ENCODE data around the gene MITF. TPM values are rescaled to one million over a fixed set of nuclear protein-coding genes. Genes with fewer than 3 reads are reported as not detected.

MITF gene
- total and polyA plus RNA-seq, 12 donors, result 15.1 to 101 (median 81.7) TPM

DNA sequence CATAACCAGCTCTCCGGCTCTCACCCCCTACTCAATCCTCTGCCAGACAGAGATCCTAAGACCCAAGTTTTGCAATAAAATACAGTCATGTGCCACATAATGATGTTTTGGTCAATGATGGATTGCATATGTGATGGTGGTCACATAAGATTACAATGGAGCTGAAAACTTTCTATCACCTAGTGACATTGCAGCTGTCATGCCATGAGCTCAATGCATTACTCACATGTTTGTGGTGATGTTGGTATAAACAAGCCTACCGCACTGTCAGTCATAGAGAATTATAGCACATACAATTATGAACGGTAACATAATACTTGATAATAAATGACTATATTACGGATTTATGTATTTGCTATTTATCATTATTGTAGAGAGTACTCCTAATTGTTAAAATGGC lies 233.4 kb downstream of the MITF start:
- TF ChIP-seq, protein P1, sequence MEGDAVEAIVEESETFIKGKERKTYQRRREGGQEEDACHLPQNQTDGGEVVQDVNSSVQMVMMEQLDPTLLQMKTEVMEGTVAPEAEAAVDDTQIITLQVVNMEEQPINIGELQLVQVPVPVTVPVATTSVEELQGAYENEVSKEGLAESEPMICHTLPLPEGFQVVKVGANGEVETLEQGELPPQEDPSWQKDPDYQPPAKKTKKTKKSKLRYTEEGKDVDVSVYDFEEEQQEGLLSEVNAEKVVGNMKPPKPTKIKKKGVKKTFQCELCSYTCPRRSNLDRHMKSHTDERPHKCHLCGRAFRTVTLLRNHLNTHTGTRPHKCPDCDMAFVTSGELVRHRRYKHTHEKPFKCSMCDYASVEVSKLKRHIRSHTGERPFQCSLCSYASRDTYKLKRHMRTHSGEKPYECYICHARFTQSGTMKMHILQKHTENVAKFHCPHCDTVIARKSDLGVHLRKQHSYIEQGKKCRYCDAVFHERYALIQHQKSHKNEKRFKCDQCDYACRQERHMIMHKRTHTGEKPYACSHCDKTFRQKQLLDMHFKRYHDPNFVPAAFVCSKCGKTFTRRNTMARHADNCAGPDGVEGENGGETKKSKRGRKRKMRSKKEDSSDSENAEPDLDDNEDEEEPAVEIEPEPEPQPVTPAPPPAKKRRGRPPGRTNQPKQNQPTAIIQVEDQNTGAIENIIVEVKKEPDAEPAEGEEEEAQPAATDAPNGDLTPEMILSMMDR (IDR thresholded peaks at IDR 0.05), result no peak
- Histone ChIP-seq H3K9me3 (peaks cover 0 to 7% (median 0%) of the 10 kb centered on the region in 11 donors), H3K27ac (no peak overlapping the region), H3K36me3 (no peaks in the 10 kb centered on the region), H3K27me3 (no peaks in the 10 kb centered on the region), H3K4me1 (peaks cover 0 to 11% (median 4%) of the 10 kb centered on the region in 9 donors), H3K4me3 (no peak overlapping the region)
- DNase-seq (no peak), ATAC-seq (no peak)
- intact Hi-C loops (cut with DNase I), result no loop called here
- 95 to 97% methylated on average over 4 of the region's 4 CpGs for WGBS, 2 donors

DNA sequence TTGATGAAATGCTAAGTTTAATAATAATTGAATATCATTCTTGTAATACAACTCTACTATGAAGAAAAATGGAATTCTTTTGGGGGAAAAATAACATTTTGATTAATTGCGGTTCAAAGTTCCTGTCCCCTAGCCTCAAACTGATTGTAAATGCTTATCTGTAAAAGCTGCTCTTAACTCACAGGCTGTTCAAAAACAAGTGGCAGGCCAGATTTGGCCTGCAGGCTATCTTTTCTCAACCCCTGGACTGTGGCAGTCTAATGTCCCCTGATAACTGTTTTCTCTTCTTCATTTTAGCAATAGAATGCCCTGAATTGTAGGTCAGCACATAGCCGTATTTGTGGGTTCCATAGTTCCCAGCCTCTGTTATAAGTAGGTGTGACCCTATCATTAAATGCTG lies 236.8 kb downstream of the MITF start:
- H3K9me3 ChIP-seq, result peaks cover 0 to 25% (median 9%) of the 10 kb centered on the region in 11 donors
- WGBS, 2 donors, result 35 to 68% methylated on average over 2 of the region's 2 CpGs
- no peak overlapping the region for H3K27ac ChIP-seq
- intact Hi-C loops (cut with DNase I), result no loop called here
- peaks cover 0 to 11% (median 4%) of the 10 kb centered on the region in 9 donors for H3K4me1 ChIP-seq
- no peak for ATAC-seq
- no peaks in the 10 kb centered on the region for H3K27me3 ChIP-seq
- no peaks in the 10 kb centered on the region for H3K36me3 ChIP-seq
- TF ChIP-seq, protein P1 (IDR thresholded peaks at IDR 0.05), result no peak
- H3K4me3 ChIP-seq, result no peak overlapping the region
- no peak for DNase-seq

DNA sequence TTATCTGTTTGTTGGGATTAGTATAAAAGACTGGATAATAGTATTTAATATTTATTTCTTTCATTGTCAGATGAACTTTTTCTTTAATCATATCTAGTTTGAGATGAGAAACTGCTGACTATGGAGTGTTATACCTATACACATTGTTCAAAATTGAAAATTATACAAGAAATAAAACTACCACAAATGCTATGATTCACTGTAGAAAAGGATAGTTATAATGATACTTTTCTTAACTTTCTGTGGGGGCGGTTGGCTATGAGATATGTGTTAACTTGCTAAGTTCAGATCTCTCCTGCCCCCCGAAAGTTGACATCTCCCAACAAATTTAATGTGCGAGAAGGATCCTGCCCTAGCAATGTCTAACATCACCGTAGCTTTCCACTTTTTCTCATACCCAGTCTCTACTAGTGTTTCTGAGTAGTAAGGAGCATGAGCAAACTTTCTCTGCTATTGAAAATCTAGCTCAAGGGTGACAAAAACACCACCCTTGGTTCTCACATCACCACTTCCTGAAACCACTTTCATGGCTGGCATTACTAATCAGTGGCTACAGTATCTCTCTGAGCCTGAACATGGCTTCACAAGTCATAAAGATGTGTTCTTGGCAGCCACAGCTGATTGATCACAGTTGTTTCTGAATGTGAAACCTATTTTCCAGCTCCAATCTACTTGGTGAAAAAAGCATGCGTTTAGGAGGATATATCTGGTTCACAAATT lies 244.4 kb downstream of the MITF start:
- 82 to 90% methylated on average over 5 of the region's 5 CpGs for WGBS, 2 donors

GRCh38 chr3:69985266-69985665 lies 246.0 kb downstream of the MITF start:
- no peaks in the 10 kb centered on the region for H3K9me3 ChIP-seq
- no peak overlapping the region for H3K4me3 ChIP-seq
- H3K27me3 ChIP-seq, result no peaks in the 10 kb centered on the region
- DNase-seq, result no peak
- TF ChIP-seq, protein P1 (IDR thresholded peaks at IDR 0.05), result no peak
- WGBS, 2 donors, result 58 to 85% methylated on average over 4 of the region's 4 CpGs
- H3K36me3 ChIP-seq, result no peaks in the 10 kb centered on the region
- no peak for ATAC-seq
- peaks cover 0 to 10% (median 0%) of the 10 kb centered on the region in 9 donors for H3K4me1 ChIP-seq
- H3K27ac ChIP-seq, result no peak overlapping the region
- intact Hi-C loops (cut with DNase I), result no loop called here

More for the DNA sequence above, 244.4 kb downstream of the MITF start:
- TF ChIP-seq, protein P1 (IDR thresholded peaks at IDR 0.05), result no peak
- no peaks in the 10 kb centered on the region for H3K27me3 ChIP-seq
- H3K36me3 ChIP-seq, result no peaks in the 10 kb centered on the region
- intact Hi-C loops (cut with DNase I), result no loop called here
- peaks cover 0 to 9% (median 0%) of the 10 kb centered on the region in 11 donors for H3K9me3 ChIP-seq
- no peak overlapping the region for H3K27ac ChIP-seq
- ATAC-seq (no peak), DNase-seq (no peak)
- no peak overlapping the region for H3K4me3 ChIP-seq
- H3K4me1 ChIP-seq, result peaks cover 0 to 10% (median 0%) of the 10 kb centered on the region in 9 donors
